NCI-H1694 (cell line): ENCODE results near the gene SPINK1.
"Not testable (repeated sequence)": the region's sequence is repeated elsewhere in the genome, so short reads cannot be mapped to it uniquely, and the experiment has no call there.

Experiments
- DNase-seq: peaks from one replicate; lab custom pipeline; 2025; lab: John Stamatoyannopoulos, UW

The SPINK1 gene

GRCh38 chr5:147831465-147831864 lies at the start of gene SPINK1:
TSS of gene SPINK1 (minus strand) at chr5:147831671. CDS start at chr5:147831577, 94 bp downstream.
- no peak for DNase-seq

- no peak for DNase-seq
Observed at GRCh38 chr5:147880487-147880886, 49.0 kb upstream of the SPINK1 start.

- no peak for DNase-seq
Observed at GRCh38 chr5:147879784-147880183, 48.3 kb upstream of the SPINK1 start.

GRCh38 chr5:147878066-147878759 lies 46.7 kb upstream of the SPINK1 start, which contains the start of gene SCGB3A2:
TSS of gene SCGB3A2 (plus strand) at chr5:147878711. CDS start at chr5:147878804, 93 bp downstream.
- DNase-seq = no peak

GRCh38 chr5:147876626-147877025 lies 45.2 kb upstream of the SPINK1 start:
- DNase-seq = no peak

- DNase-seq = no peak
Observed at GRCh38 chr5:147876141-147876540, 44.7 kb upstream of the SPINK1 start.

- no peak for DNase-seq
Observed at GRCh38 chr5:147874910-147875367, 43.5 kb upstream of the SPINK1 start.

- not testable (repeated sequence) for DNase-seq
Observed at GRCh38 chr5:147874118-147874875, 42.8 kb upstream of the SPINK1 start.

GRCh38 chr5:147872744-147873435 lies 41.4 kb upstream of the SPINK1 start:
- DNase-seq = not testable (repeated sequence)

GRCh38 chr5:147871980-147872549 lies 40.6 kb upstream of the SPINK1 start:
- DNase-seq = not testable (repeated sequence)

- not testable (repeated sequence) for DNase-seq
Observed at GRCh38 chr5:147869892-147870291, 38.4 kb upstream of the SPINK1 start.

GRCh38 chr5:147869112-147869511 lies 37.6 kb upstream of the SPINK1 start:
- DNase-seq = no peak

GRCh38 chr5:147863454-147864158 lies 32.1 kb upstream of the SPINK1 start:
- no peak for DNase-seq

GRCh38 chr5:147860641-147861025 lies 29.2 kb upstream of the SPINK1 start:
- no peak for DNase-seq

- no peak for DNase-seq
Observed at GRCh38 chr5:147859962-147860640, 28.6 kb upstream of the SPINK1 start.

- no peak for DNase-seq
Observed at GRCh38 chr5:147858565-147858964, 27.1 kb upstream of the SPINK1 start.

GRCh38 chr5:147857302-147858129 lies 26.0 kb upstream of the SPINK1 start:
- DNase-seq = peak; percentile 20

GRCh38 chr5:147856801-147857200 lies 25.3 kb upstream of the SPINK1 start:
- DNase-seq = no peak

- no peak for DNase-seq
Observed at GRCh38 chr5:147855774-147856069, 24.3 kb upstream of the SPINK1 start.
